ENCODE results near the gene SH3GLB2.

- TF ChIP-seq NFYA (IDR thresholded peaks at IDR 0.05; ENCODE audit: borderline replicate concordance, low read depth, low read length) (no peak), ATF3 (IDR thresholded peaks at IDR 0.05; ENCODE audit: borderline replicate concordance, extremely low read depth, low read depth, low read length) (no peak), BMI1 (IDR thresholded peaks at IDR 0.05; ENCODE audit: borderline replicate concordance) (no peak), FOS (IDR thresholded peaks at IDR 0.05; ENCODE audit: borderline replicate concordance, extremely low read depth, insufficient read length) (no peak), SRF (IDR thresholded peaks at IDR 0.05; ENCODE audit: low read depth in 2 of 2, low read length in 2 of 2) (no peak), YBX1 (IDR thresholded peaks at IDR 0.05) (no peak), POLR2A (IDR thresholded peaks at IDR 0.05; ENCODE audit: low read depth, low read length) (no peak), MXI1 (IDR thresholded peaks at IDR 0.05; ENCODE audit: low read depth, low read length) (no peak), CTCF (IDR thresholded peaks at IDR 0.05 in 2 of 3, conservative IDR thresholded peaks at IDR 0.05 in 1 of 3; ENCODE audit: control insufficient read depth in 2 of 3, extremely low read depth in 1 of 3, insufficient read depth in 1 of 3, low read depth in 3 of 3, low read length in 3 of 3) (no peak), ATF2 (IDR thresholded peaks at IDR 0.05; ENCODE audit: low read length) (no peak), EP300 (IDR thresholded peaks at IDR 0.05; ENCODE audit: borderline replicate concordance in 1 of 2, control insufficient read depth in 1 of 2, low read depth in 2 of 2, low read length in 2 of 2) (no peak), ELK1 (IDR thresholded peaks at IDR 0.05; ENCODE audit: low read depth, low read length) (no peak), ZBTB40 (IDR thresholded peaks at IDR 0.05; ENCODE audit: borderline replicate concordance) (no peak)
Measured at GRCh38 chr9:129009584-129010141, 18.5 kb downstream of the SH3GLB2 start.
